Stimulated activated CD4-positive, alpha-beta T cell treated with anti-CD3 and anti-CD28 coated beads, Interleukin-2, amount 100 ng/mL, for 48 hours (primary cell): Measurements from ENCODE around the gene DNAH2.

Experiments used
- DNase-seq, 2 donors: peaks; one replicate each; pipeline ENCODE4 v3.0.0-alpha.2; 2020

The DNAH2 gene

GRCh38 chr17:7823581-7824001 lies 106.0 kb downstream of the DNAH2 start:
- DNase-seq: no peak

- no peak for DNase-seq
Measured at GRCh38 chr17:7824021-7824924, 106.7 kb downstream of the DNAH2 start.

GRCh38 chr17:7825206-7825990 lies 107.9 kb downstream of the DNAH2 start:
- no peak for DNase-seq

- DNase-seq: no peak
Measured at GRCh38 chr17:7830616-7831015, 113.1 kb downstream of the DNAH2 start.

GRCh38 chr17:7831233-7831632 lies 113.7 kb downstream of the DNAH2 start:
- DNase-seq: no peak

GRCh38 chr17:7832431-7832830 lies 114.9 kb downstream of the DNAH2 start:
- no peak for DNase-seq

- DNase-seq: no peak
Measured at GRCh38 chr17:7833011-7833794, 115.7 kb downstream of the DNAH2 start.

GRCh38 chr17:7833795-7834541 lies 116.4 kb downstream of the DNAH2 start, which contains the start of gene KDM6B:
Gene KDM6B, plus strand, starts transcription at chr17:7834217. Its CDS starts 11,338 bp downstream, at chr17:7845555.
- DNase-seq: peak; percentile 76 to 79

GRCh38 chr17:7834542-7834956 lies 117.0 kb downstream of the DNAH2 start:
- peak in 1 of 2 donors; percentile 39 for DNase-seq

GRCh38 chr17:7834957-7835813 lies 117.6 kb downstream of the DNAH2 start:
- peak; percentile 82 for DNase-seq

GRCh38 chr17:7835814-7836595 lies 118.5 kb downstream of the DNAH2 start:
- DNase-seq: no peak

GRCh38 chr17:7836596-7837407 lies 119.3 kb downstream of the DNAH2 start:
- DNase-seq: peak; percentile 46 to 58

GRCh38 chr17:7837408-7838088 lies 120.0 kb downstream of the DNAH2 start:
- DNase-seq: no peak

GRCh38 chr17:7838090-7839075 lies 120.8 kb downstream of the DNAH2 start:
- DNase-seq: no peak

- no peak for DNase-seq
Measured at GRCh38 chr17:7839190-7839875, 121.8 kb downstream of the DNAH2 start.

GRCh38 chr17:7839876-7840261 lies 122.3 kb downstream of the DNAH2 start:
- no peak for DNase-seq

- DNase-seq: no peak
Measured at GRCh38 chr17:7840441-7840840, 122.9 kb downstream of the DNAH2 start.
